Measurements from ENCODE around the gene BANP.

DNA sequence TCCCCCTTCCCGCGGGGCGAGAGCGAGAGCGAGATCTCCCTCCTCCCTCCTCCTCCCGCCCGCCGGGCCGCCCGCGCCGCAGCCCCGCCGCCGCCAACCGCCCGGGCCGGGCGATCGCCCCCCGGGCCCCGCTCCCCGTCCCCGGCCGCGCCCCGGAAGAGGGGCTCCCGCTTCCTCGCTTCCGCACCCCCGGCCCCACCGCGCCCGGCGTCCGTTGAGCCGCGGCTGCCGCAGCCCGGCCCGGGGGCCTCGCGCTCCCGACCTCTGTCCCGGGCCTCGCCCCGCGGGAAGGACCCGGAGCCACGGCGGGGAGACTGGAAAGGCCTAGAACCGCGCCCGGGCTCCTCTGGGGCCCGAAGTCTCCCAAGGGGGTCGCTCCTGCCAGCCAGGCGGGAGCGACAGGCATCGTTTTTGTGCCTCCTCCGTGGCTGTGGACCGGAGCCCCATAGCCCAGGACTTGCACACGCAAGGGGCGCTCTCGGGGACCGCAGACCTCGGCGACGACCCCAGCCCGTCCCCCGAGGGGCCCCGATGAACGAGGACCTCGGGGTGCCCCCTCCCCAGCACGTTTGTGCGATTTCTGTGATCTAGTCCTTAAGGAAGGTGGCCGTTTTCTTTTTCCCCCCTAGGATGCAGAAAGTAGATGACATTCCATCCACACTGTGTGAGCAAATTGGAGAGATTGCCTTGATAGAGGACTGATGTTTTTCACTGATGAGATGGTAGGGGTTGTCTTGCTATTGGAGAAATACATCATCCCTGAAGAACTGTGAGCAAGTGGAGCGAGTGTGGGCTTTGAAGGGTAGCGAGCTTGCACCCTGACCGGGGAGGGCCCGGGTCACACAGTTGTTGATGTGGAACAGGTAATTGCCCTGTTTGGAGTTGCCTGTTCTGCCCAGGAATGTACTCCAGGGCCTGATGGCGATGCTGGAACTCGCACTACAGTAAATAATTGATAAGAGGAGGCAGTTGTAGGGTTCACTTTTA is 611 bp downstream of the BANP start:
- TF ChIP-seq FOXM1 (IDR thresholded peaks at IDR 0.05; ENCODE audit: borderline replicate concordance) (no peak), BHLHE40 (IDR thresholded peaks at IDR 0.05; ENCODE audit: borderline replicate concordance) (no peak), CTBP1 (IDR thresholded peaks at IDR 0.05; ENCODE audit: borderline replicate concordance) (no peak), HDGF (IDR thresholded peaks at IDR 0.05; ENCODE audit: borderline replicate concordance) (no peak), SP1 (IDR thresholded peaks at IDR 0.05) (no peak), FOXA1 (IDR thresholded peaks at IDR 0.05) (no peak), ELF4 (IDR thresholded peaks at IDR 0.05) (no peak), FOXK2 (IDR thresholded peaks at IDR 0.05) (no peak), ARNT (IDR thresholded peaks at IDR 0.05) (no peak), NFRKB (IDR thresholded peaks at IDR 0.05) (no peak), SUZ12 (IDR thresholded peaks at IDR 0.05) (no peak), TARDBP (IDR thresholded peaks at IDR 0.05) (no peak)
- TF ChIP-seq, protein P1, sequence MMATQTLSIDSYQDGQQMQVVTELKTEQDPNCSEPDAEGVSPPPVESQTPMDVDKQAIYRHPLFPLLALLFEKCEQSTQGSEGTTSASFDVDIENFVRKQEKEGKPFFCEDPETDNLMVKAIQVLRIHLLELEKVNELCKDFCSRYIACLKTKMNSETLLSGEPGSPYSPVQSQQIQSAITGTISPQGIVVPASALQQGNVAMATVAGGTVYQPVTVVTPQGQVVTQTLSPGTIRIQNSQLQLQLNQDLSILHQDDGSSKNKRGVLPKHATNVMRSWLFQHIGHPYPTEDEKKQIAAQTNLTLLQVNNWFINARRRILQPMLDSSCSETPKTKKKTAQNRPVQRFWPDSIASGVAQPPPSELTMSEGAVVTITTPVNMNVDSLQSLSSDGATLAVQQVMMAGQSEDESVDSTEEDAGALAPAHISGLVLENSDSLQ (IDR thresholded peaks at IDR 0.05), result no peak

Measured in HEK293T (cell line).